ENCODE data around the gene SH3BP5L.

DNA sequence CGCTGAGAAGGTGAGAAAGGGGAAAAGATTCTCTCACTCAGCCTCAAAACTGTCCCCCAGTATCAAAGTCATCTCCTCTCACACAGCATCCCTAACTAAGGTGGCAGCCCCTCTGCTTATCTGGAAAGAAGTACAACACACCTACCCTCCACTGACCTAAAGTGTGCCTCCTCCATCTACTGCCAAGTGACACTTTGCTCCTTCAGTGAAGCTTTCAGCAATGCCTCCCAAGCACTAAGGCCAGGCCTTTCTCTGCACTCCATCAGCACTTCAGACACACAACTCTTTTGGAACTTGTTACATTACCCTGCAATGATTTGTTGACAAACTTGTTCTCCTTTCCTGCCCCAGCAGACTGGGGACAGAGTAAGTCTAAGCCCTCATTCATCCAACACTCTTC, 1.4 kb downstream of the SH3BP5L start:
- TF ChIP-seq, protein P1, sequence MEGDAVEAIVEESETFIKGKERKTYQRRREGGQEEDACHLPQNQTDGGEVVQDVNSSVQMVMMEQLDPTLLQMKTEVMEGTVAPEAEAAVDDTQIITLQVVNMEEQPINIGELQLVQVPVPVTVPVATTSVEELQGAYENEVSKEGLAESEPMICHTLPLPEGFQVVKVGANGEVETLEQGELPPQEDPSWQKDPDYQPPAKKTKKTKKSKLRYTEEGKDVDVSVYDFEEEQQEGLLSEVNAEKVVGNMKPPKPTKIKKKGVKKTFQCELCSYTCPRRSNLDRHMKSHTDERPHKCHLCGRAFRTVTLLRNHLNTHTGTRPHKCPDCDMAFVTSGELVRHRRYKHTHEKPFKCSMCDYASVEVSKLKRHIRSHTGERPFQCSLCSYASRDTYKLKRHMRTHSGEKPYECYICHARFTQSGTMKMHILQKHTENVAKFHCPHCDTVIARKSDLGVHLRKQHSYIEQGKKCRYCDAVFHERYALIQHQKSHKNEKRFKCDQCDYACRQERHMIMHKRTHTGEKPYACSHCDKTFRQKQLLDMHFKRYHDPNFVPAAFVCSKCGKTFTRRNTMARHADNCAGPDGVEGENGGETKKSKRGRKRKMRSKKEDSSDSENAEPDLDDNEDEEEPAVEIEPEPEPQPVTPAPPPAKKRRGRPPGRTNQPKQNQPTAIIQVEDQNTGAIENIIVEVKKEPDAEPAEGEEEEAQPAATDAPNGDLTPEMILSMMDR (IDR thresholded peaks at IDR 0.05; ENCODE audit: borderline replicate concordance, extremely low read depth, low read length, poor library complexity, severe bottlenecking) = no peak
- TF ChIP-seq EZH2 (IDR thresholded peaks at IDR 0.05; ENCODE audit: borderline replicate concordance, low read depth, low read length, severe bottlenecking) = no peak

Data from DND-41 (cell line).